HepG2 (cell line): ENCODE measurements around the gene BMP6. TPM values are rescaled to one million over a fixed set of nuclear protein-coding genes. Genes with fewer than 3 reads are reported as not detected.

Source experiments
- ASH2L ChIP-seq: fragments of 300-600, 200-600 bp; sonication (generic); IDR thresholded peaks from 2 replicates; pipeline ENCODE4 v1.7.0; 2017; ENCODE audit warnings: low read depth, mild to moderate bottlenecking, moderate library complexity, mixed read lengths, low read length; ENCODE audit not compliant: insufficient read length
- EZH2 ChIP-seq: conservative IDR thresholded peaks from 2 replicates; pipeline ENCODE4 v1.6.1; 2012; ENCODE audit warnings: mild to moderate bottlenecking, low read depth, low read length, moderate library complexity
- GATA4 ChIP-seq: sonication (generic); IDR thresholded peaks from 2 replicates; pipeline ENCODE4 v1.6.1; 2016; ENCODE audit warnings: antibody characterized with exemption, low read depth, borderline replicate concordance
- HOXA7 ChIP-seq: sonication (generic); formaldehyde crosslinking; IDR thresholded peaks from 2 replicates; pipeline ENCODE4 v1.8.1; 2022; ENCODE audit warnings: mild to moderate bottlenecking, missing genetic modification reagents, moderate library complexity
- JUND ChIP-seq: sonication (generic); formaldehyde crosslinking; IDR thresholded peaks from 2 replicates; pipeline ENCODE4 v1.8.0; 2022; ENCODE audit warnings: mild to moderate bottlenecking, missing genetic modification reagents
- NCOA1 ChIP-seq: sonication (generic); formaldehyde crosslinking; IDR thresholded peaks from 2 replicates; pipeline ENCODE4 v1.9.0; 2021; ENCODE audit warnings: missing genetic modification reagents
- RBM39 ChIP-seq: fragments of 200-400 bp; formaldehyde crosslinking; IDR thresholded peaks from one replicate; pipeline ENCODE4 v1.6.1; 2018; ENCODE audit warnings: antibody characterized with exemption, mild to moderate bottlenecking, low read depth, low read length; ENCODE audit not compliant: poor library complexity, severe bottlenecking
- RXRA ChIP-seq: sonication (generic); formaldehyde crosslinking; IDR thresholded peaks from 2 replicates; pipeline ENCODE4 v1.5.1; 2020; ENCODE audit warnings: missing genetic modification reagents
- STAG1 ChIP-seq: sonication (generic); formaldehyde crosslinking; IDR thresholded peaks from 2 replicates; pipeline ENCODE4 v1.4.0; 2020; ENCODE audit warnings: missing genetic modification reagents
- U2AF1 ChIP-seq: fragments of 200-400 bp; formaldehyde crosslinking; optimal IDR thresholded peaks from 2 replicates; pipeline ENCODE3; 2017; ENCODE audit warnings: mild to moderate bottlenecking, low read depth, low read length
- ZFYVE20 ChIP-seq: sonication (generic); formaldehyde crosslinking; IDR thresholded peaks from 2 replicates; pipeline ENCODE4 v1.8.0; 2023; ENCODE audit warnings: low read depth, mild to moderate bottlenecking, moderate library complexity, missing genetic modification reagents, borderline replicate concordance
- ZNF407 ChIP-seq: sonication (generic); formaldehyde crosslinking; IDR thresholded peaks from one replicate; pipeline ENCODE4 v1.5.1; 2020; ENCODE audit warnings: mild to moderate bottlenecking, missing genetic modification reagents; ENCODE audit errors: not compliant biosample characterization
- ZNF496 ChIP-seq: sonication (generic); formaldehyde crosslinking; IDR thresholded peaks from 2 replicates; pipeline ENCODE4 v1.8.1; 2023; ENCODE audit warnings: mild to moderate bottlenecking, moderate library complexity, missing genetic modification reagents; ENCODE audit not compliant: insufficient replicate concordance
- ZNF550 ChIP-seq: sonication (generic); formaldehyde crosslinking; IDR thresholded peaks from 2 replicates; pipeline ENCODE4 v1.4.0; 2020; ENCODE audit warnings: mild to moderate bottlenecking, missing genetic modification reagents, borderline replicate concordance
- ZNF589 ChIP-seq: sonication (generic); formaldehyde crosslinking; conservative IDR thresholded peaks from 2 replicates; pipeline ENCODE4 v1.8.0; 2022; ENCODE audit warnings: mild to moderate bottlenecking, moderate library complexity, missing genetic modification reagents
- polyA plus RNA-seq, 8 experiments: library from polyadenylated mRNA; depleted of rRNA in 3 of 8; stranded (reverse) in 7 of 8; unstranded in 1 of 8; fragments of >200 nt; fragmentation: Illumina TruSeq in 4 of 8; extraction: Trizol in 4 of 8; gene quantifications; 2 replicates each; pipeline versions ENCODE4 v1.2.1 to v1.2.3, GENCODE V29; 2011 to 2016; ENCODE audit warnings: low read depth in 4 of 8, missing spikeins in 1 of 8, mixed read lengths in 1 of 8; ENCODE audit not compliant: insufficient read depth in 1 of 8
- total RNA-seq, 5 experiments: library from RNA; depleted of rRNA; stranded (reverse); fragments of >200 nt; fragmentation: Illumina TruSeq; extraction: Trizol; gene quantifications; 2 replicates each; pipeline ENCODE4 v1.2.3, GENCODE V29; 2016; ENCODE audit warnings: low read depth in 1 of 5
- TF ChIP-seq, protein P1 (sequence below): sonication (generic); formaldehyde crosslinking; conservative IDR thresholded peaks from 2 replicates; pipeline ENCODE4 v1.8.0; 2022; ENCODE audit warnings: mild to moderate bottlenecking, moderate library complexity, missing genetic modification reagents
- TF ChIP-seq, protein P2 (sequence below): sonication (generic); formaldehyde crosslinking; IDR thresholded peaks from 2 replicates; pipeline ENCODE4 v1.4.0; 2020; ENCODE audit warnings: missing genetic modification reagents, borderline replicate concordance

The BMP6 gene
- total and polyA plus RNA-seq, 2 of the 13 experiments (the other 11 are each of a cell fraction or from before 2014, with no cell fraction given): 0.09 to 0.18 TPM

DNA sequence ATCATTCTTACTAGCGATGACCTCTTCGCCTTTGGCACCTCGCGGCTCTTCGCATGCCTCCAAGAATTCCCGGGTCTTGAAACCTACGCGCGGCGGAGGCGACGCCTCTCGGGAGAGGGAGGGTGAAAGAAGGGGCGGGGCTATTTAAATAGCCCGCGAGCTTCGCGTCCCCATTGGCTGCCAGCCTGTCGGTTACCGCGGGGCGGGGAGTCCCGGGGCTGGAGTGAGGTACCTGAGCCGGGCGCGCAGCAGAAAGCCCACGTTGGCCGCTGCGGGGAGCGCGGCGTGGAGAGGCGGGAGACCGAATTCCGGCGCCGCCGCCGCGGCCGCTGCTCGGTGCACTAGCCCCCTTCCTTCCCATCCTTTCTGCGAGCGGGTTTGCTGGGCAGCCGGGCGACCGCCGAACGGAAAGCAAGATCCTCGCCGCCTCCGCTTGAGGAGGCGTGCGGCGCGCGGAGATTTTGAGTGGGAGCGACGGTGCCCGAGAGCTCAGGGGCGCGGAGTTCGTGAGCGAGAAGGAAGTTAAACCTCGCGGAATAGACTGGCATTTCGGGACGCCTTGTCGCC lies at the start of gene BMP6 (continued):
- TF ChIP-seq RBM39: no peak
- no peak for TF ChIP-seq JUND
- TF ChIP-seq GATA4: no peak
- no peak for TF ChIP-seq ZNF589 (CRISPR knock-in tag)
- no peak for TF ChIP-seq ASH2L
- no peak for TF ChIP-seq RXRA (CRISPR knock-in tag)
- TF ChIP-seq U2AF1: no peak
- TF ChIP-seq, protein P1, sequence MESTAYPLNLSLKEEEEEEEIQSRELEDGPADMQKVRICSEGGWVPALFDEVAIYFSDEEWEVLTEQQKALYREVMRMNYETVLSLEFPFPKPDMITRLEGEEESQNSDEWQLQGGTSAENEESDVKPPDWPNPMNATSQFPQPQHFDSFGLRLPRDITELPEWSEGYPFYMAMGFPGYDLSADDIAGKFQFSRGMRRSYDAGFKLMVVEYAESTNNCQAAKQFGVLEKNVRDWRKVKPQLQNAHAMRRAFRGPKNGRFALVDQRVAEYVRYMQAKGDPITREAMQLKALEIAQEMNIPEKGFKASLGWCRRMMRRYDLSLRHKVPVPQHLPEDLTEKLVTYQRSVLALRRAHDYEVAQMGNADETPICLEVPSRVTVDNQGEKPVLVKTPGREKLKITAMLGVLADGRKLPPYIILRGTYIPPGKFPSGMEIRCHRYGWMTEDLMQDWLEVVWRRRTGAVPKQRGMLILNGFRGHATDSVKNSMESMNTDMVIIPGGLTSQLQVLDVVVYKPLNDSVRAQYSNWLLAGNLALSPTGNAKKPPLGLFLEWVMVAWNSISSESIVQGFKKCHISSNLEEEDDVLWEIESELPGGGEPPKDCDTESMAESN (CRISPR knock-in tag): no peak
- TF ChIP-seq, protein P2, sequence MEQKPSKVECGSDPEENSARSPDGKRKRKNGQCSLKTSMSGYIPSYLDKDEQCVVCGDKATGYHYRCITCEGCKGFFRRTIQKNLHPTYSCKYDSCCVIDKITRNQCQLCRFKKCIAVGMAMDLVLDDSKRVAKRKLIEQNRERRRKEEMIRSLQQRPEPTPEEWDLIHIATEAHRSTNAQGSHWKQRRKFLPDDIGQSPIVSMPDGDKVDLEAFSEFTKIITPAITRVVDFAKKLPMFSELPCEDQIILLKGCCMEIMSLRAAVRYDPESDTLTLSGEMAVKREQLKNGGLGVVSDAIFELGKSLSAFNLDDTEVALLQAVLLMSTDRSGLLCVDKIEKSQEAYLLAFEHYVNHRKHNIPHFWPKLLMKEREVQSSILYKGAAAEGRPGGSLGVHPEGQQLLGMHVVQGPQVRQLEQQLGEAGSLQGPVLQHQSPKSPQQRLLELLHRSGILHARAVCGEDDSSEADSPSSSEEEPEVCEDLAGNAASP (CRISPR knock-in tag): no peak
- no peak for TF ChIP-seq HOXA7 (CRISPR knock-in tag)
- TF ChIP-seq ZFYVE20: no peak
- TF ChIP-seq NCOA1: no peak
- TF ChIP-seq STAG1 (CRISPR knock-in tag): no peak
- no peak for TF ChIP-seq ZNF407 (CRISPR knock-in tag)
- TF ChIP-seq ZNF496: no peak
- no peak for TF ChIP-seq EZH2
- TF ChIP-seq ZNF550: no peak
